AG09319 (cell line): ENCODE results near the gene NUMBL.

ENCODE experiments used
- DNase-seq: peaks from one replicate; pipeline ENCODE4 v3.0.0-alpha.2; 2010; ENCODE audit warnings: low read depth; ENCODE audit errors: extremely low read depth
- TF ChIP-seq, protein P1 (sequence below): IDR thresholded peaks from 2 replicates; pipeline ENCODE4 v1.5.1; 2011; ENCODE audit warnings: low read depth, mild to moderate bottlenecking, inconsistent platforms, low read length, moderate library complexity

NUMBL gene

DNA sequence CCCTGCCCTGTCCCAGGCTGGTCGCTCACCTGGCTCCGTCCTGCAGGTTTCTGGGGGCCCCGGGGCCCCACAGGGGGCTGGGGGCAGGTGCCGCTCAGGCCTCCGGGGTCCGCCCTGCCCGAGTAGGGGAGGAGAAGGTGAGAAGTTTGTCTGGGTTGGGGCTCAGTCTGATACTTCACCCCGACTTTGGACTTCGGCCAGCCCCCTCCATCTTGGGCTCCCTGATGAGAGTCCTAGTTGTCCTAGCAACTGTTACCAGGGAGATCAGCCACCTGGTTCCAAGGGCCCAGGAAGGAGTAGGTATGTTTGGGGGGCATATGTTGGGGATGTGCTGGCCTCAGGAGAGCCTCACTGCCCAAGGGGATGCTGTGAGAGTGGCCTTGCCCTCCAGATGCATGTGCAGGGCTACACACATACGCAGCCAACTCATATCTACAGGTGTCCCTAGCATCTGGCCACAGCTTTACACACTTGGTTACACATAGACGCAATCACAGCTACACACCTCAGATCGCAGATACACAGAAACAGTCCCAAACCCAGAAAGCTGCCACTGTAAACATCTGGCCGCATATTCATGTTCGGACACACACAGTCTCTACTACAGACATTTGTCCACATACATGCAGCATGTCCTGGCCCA lies 3.4 kb downstream of the NUMBL start:
- DNase-seq: no peak
- TF ChIP-seq, protein P1, sequence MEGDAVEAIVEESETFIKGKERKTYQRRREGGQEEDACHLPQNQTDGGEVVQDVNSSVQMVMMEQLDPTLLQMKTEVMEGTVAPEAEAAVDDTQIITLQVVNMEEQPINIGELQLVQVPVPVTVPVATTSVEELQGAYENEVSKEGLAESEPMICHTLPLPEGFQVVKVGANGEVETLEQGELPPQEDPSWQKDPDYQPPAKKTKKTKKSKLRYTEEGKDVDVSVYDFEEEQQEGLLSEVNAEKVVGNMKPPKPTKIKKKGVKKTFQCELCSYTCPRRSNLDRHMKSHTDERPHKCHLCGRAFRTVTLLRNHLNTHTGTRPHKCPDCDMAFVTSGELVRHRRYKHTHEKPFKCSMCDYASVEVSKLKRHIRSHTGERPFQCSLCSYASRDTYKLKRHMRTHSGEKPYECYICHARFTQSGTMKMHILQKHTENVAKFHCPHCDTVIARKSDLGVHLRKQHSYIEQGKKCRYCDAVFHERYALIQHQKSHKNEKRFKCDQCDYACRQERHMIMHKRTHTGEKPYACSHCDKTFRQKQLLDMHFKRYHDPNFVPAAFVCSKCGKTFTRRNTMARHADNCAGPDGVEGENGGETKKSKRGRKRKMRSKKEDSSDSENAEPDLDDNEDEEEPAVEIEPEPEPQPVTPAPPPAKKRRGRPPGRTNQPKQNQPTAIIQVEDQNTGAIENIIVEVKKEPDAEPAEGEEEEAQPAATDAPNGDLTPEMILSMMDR: no peak

DNA sequence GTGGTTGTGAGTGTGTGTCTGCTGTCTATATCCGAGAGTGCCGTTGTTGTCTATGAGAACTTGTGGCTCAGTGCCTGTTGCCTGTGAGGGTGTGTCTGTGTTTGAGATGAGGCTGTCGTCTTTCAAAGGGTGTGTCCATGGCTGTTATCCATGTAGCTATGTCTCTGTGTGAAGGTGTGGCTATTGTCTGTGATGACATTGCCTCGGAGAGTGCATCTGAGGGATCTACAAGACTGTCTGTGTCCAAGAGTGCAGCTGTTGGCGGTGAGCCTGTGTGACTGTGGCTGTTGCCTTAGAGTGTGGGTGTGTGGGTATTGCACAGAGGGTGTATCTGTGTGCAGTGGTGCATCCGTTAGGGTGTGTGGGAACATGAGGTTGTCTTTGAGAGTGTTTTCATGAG lies 4.9 kb downstream of the NUMBL start:
- TF ChIP-seq, protein P1: no peak
- no peak for DNase-seq

DNA sequence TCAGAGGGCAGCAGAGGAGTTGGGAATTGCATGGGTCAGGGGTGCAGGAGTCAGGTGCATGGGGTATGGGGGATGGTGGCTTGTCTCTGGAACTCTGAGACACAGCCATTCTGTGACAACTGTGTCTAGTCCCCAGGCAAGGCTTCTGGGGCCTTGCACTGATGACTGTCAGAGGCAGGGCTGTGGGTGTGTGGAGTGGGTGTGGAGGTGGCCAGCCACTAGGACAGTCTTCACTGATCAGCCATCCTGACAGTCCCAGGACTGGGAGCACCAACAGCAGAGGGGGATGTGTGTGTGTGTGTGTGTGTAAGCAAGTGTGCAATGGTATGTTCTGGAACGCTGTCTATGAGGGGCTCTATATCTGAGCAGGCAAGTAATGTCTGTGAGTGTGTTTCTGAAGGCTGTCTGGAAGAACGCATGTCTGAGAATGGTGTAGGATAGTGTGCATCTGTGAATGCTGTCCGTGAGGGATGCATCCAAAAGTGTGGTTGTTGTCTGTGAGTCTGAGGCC lies 5.4 kb downstream of the NUMBL start:
- TF ChIP-seq, protein P1: no peak

DNA sequence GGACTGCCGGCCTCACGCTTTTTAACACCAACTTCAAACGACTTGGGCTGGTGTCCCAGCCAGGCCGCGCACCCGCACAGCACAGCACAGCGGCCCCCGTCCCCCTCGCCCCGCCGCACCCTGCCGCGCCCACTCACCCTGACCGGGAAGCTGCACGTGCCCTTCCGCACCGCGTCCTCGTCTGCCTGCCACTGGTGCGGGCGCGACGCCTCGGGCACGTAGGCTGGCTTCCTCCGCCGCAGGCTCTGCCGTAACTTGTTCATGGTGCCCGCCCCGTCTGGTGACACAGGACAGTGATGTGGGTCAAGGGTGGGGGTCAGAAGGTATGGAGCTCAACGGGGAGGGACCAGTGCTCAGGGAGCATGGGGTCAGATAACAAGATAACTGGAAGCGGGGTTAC lies 6.2 kb downstream of the NUMBL start:
- DNase-seq: no peak
- TF ChIP-seq, protein P1: no peak

More for the DNA sequence above, 5.4 kb downstream of the NUMBL start:
- no peak for DNase-seq

DNA sequence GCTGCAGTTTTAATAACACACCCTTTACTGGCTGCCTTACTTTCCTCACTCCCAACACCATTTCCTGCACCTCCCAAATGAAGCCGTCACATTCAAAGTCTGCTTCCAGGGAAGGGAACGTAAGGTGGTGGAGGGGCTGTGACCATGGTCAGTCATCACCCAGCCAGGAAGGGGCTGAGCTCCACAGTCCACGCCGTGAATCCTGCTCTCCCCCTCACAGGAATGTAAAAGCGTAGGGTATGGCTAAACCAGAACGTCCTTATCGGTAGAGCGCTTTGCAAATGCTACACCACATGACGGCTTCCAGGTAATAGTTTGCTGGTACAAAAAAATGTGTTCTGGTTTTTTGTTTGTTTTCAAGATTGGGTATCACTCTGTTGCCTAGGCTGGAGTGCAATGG lies 7.0 kb downstream of the NUMBL start:
- TF ChIP-seq, protein P1: no peak
- DNase-seq: no peak

DNA sequence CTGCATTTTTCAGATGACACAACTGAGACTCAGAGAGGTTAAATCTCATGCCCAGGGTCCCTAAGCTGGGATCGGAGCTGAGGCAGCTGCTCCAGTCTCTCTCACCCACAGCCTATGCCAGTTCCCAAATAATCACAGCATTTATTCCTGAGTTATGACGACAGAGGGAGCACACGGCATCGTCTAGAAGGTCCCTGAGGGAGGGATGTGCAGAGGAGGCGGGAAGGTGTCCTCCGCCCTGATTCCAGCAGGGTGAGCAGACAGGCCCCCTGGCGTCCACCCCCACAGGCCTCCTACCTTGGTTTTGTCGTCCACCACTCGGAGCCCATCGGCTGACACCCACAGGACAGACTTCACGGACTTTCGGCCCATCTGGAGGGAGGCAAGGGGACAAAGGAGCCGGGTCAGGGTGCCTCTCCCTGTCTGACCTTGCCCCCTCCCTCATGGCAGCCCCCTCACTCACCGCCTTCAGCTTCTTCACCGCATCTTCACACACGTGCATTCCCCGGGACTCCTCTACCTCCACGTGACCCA lies 8.0 kb downstream of the NUMBL start:
- no peak for DNase-seq
- TF ChIP-seq, protein P1: no peak

DNA sequence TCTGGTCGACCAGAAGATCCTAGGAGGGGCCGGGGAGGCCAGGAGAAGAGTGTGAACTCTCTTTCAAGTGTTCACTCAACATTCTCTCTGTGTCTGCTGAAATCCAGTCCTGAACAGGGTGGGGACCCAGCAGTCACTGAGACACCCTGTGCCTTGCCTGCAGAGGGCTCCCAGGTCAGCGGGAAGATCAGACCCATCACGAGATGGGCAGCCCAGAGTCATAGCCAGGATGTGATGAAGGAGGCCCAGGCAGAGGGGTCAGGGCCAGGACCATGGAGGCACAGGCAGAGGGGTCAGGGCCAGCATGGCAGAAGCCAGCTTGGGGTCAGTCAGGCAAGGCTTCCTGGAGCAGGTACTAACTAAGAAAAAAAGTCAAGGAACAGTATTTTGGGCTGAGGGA lies 9.4 kb downstream of the NUMBL start:
- TF ChIP-seq, protein P1: no peak
- no peak for DNase-seq
